ENCODE data around the gene VPS13C.

VPS13C gene

GRCh38 chr15:61888074-61888780 lies 172.0 kb downstream of the VPS13C start:
- H3K4me1 ChIP-seq (ENCODE audit: control insufficient read depth, insufficient read depth, low read length), result no peaks in the 10 kb centered on the region
- peaks cover 11% of the 10 kb centered on the region for H3K9me3 ChIP-seq (ENCODE audit: control insufficient read depth, low read length)
- H3K27me3 ChIP-seq (replicated peaks; ENCODE audit: control insufficient read depth, insufficient read depth, low read length), result no peaks in the 10 kb centered on the region
- no peak overlapping the region for H3K9ac ChIP-seq (ENCODE audit: low read length)
- peaks cover 32% of the 10 kb centered on the region for H3K36me3 ChIP-seq (ENCODE audit: control insufficient read depth, insufficient read depth, low read length, severe bottlenecking)
- peak; percentile 4 for DNase-seq (ENCODE audit: low read depth)
- no peak overlapping the region for H3K4me3 ChIP-seq (ENCODE audit: low read length)

DNA sequence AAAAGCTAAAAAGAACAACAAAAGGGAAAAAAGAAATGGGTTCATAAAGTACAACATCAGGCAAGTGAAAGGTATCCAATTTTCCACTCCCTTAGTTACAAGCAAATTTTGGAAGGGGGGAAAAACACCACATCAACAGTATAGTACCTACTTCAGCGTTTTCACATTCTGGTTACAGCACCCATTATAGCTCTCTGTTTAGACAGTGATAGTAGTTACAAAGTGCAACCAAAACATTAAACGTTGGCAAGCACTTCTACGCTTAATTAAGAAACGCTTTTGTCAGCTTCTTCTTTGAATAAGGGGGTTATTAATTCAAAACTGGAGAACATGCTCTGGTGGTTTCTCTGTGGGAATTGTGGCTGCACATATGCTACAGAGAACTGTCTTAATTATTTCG lies 180.2 kb downstream of the VPS13C start:
- Histone ChIP-seq H3K9ac (ENCODE audit: low read length) (no peak overlapping the region), H3K36me3 (ENCODE audit: control insufficient read depth, insufficient read depth, low read length, severe bottlenecking) (peaks cover 11% of the 10 kb centered on the region), H3K4me3 (ENCODE audit: low read length) (no peak overlapping the region), H3K27me3 (replicated peaks; ENCODE audit: control insufficient read depth, insufficient read depth, low read length) (no peaks in the 10 kb centered on the region), H3K9me3 (ENCODE audit: control insufficient read depth, low read length) (no peaks in the 10 kb centered on the region), H3K4me1 (ENCODE audit: control insufficient read depth, insufficient read depth, low read length) (no peaks in the 10 kb centered on the region)
- DNase-seq (ENCODE audit: low read depth), result no peak

DNA sequence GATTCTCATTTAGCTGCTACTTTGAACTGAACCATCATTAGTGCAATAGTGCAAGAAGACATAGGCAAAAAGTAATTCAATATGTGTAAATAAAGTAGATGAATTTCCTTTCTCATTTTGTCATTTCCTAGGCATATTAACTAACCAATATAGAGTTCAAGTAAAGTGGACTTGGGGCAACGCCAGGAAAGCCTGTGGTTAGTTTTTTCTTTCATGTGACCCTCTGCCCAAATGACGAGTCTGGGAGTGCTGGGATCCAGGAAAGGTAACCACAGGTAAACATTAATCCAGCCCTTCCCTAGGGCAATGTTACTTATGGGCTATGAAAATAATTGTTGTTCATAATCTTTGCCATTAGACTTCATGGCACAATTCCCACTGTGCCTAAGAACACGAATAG lies 181.0 kb downstream of the VPS13C start:
- Histone ChIP-seq H3K4me1 (ENCODE audit: control insufficient read depth, insufficient read depth, low read length) (no peaks in the 10 kb centered on the region), H3K36me3 (ENCODE audit: control insufficient read depth, insufficient read depth, low read length, severe bottlenecking) (peaks cover 13% of the 10 kb centered on the region), H3K27me3 (replicated peaks; ENCODE audit: control insufficient read depth, insufficient read depth, low read length) (no peaks in the 10 kb centered on the region), H3K9me3 (ENCODE audit: control insufficient read depth, low read length) (no peaks in the 10 kb centered on the region), H3K9ac (ENCODE audit: low read length) (no peak overlapping the region), H3K4me3 (ENCODE audit: low read length) (no peak overlapping the region)
- DNase-seq (ENCODE audit: low read depth), result no peak

GRCh38 chr15:61871926-61872522 lies 188.2 kb downstream of the VPS13C start:
- H3K36me3 ChIP-seq (ENCODE audit: control insufficient read depth, insufficient read depth, low read length, severe bottlenecking), result peaks cover 48% of the 10 kb centered on the region
- no peak overlapping the region for H3K9ac ChIP-seq (ENCODE audit: low read length)
- DNase-seq (ENCODE audit: low read depth), result peak; percentile 62
- H3K4me3 ChIP-seq (ENCODE audit: low read length), result no peak overlapping the region
- no peaks in the 10 kb centered on the region for H3K4me1 ChIP-seq (ENCODE audit: control insufficient read depth, insufficient read depth, low read length)
- no peaks in the 10 kb centered on the region for H3K9me3 ChIP-seq (ENCODE audit: control insufficient read depth, low read length)
- H3K27me3 ChIP-seq (replicated peaks; ENCODE audit: control insufficient read depth, insufficient read depth, low read length), result no peaks in the 10 kb centered on the region

GRCh38 chr15:61869656-61870055 lies 190.6 kb downstream of the VPS13C start:
- H3K4me1 ChIP-seq (ENCODE audit: control insufficient read depth, insufficient read depth, low read length), result no peaks in the 10 kb centered on the region
- peaks cover 48% of the 10 kb centered on the region for H3K36me3 ChIP-seq (ENCODE audit: control insufficient read depth, insufficient read depth, low read length, severe bottlenecking)
- DNase-seq (ENCODE audit: low read depth), result no peak
- no peaks in the 10 kb centered on the region for H3K9me3 ChIP-seq (ENCODE audit: control insufficient read depth, low read length)
- H3K4me3 ChIP-seq (ENCODE audit: low read length), result no peak overlapping the region
- H3K27me3 ChIP-seq (replicated peaks; ENCODE audit: control insufficient read depth, insufficient read depth, low read length), result no peaks in the 10 kb centered on the region
- no peak overlapping the region for H3K9ac ChIP-seq (ENCODE audit: low read length)

- Histone ChIP-seq H3K4me1 (ENCODE audit: control insufficient read depth, insufficient read depth, low read length) (no peaks in the 10 kb centered on the region), H3K9ac (ENCODE audit: low read length) (no peak overlapping the region), H3K4me3 (ENCODE audit: low read length) (no peak overlapping the region), H3K27me3 (replicated peaks; ENCODE audit: control insufficient read depth, insufficient read depth, low read length) (no peaks in the 10 kb centered on the region), H3K36me3 (ENCODE audit: control insufficient read depth, insufficient read depth, low read length, severe bottlenecking) (peaks cover 15% of the 10 kb centered on the region), H3K9me3 (ENCODE audit: control insufficient read depth, low read length) (no peaks in the 10 kb centered on the region)
- no peak for DNase-seq (ENCODE audit: low read depth)
Measured at GRCh38 chr15:61861962-61862361, 198.3 kb downstream of the VPS13C start.

DNA sequence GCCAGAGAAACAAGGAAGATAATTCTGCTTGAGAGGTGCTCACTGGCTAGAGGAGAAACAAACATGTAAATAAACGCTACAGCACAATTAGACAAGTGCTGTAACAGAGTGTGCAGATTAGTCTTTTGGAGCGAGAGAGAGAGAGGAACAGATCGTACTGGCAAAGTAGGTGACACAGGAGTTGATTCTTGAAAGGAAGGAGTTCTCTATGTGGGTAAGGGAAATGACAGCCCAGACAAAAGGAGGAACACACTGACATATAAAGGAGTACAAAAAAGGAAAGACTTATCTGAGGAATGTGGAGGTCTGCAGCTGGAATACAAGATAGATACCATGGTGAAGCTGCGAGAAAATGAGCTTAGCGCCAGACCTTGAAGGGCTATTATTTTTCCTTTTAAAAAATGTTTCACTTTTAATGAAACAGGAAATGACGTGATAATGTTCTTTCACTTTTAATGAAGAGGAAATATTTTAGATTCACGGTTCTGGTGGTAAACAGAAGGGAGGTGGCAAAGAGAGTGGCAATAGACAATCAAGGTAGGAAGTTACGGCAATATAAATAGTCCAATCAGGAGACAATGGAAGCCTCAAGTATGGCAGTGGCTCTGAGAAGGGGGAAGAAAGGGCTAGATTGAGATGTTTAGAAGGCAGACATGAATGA lies 202.9 kb downstream of the VPS13C start:
- H3K4me3 ChIP-seq (ENCODE audit: low read length), result no peak overlapping the region
- H3K36me3 ChIP-seq (ENCODE audit: control insufficient read depth, insufficient read depth, low read length, severe bottlenecking), result peaks cover 19% of the 10 kb centered on the region

GRCh38 chr15:61856295-61856694 lies 204.0 kb downstream of the VPS13C start:
- no peak overlapping the region for H3K9ac ChIP-seq (ENCODE audit: low read length)
- no peaks in the 10 kb centered on the region for H3K27me3 ChIP-seq (replicated peaks; ENCODE audit: control insufficient read depth, insufficient read depth, low read length)
- no peak for DNase-seq (ENCODE audit: low read depth)
- H3K9me3 ChIP-seq (ENCODE audit: control insufficient read depth, low read length), result no peaks in the 10 kb centered on the region
- peaks cover 5% of the 10 kb centered on the region for H3K4me1 ChIP-seq (ENCODE audit: control insufficient read depth, insufficient read depth, low read length)
- peaks cover 19% of the 10 kb centered on the region for H3K36me3 ChIP-seq (ENCODE audit: control insufficient read depth, insufficient read depth, low read length, severe bottlenecking)
- no peak overlapping the region for H3K4me3 ChIP-seq (ENCODE audit: low read length)

More for the DNA sequence above, 202.9 kb downstream of the VPS13C start:
- Histone ChIP-seq H3K9ac (ENCODE audit: low read length) (no peak overlapping the region), H3K9me3 (ENCODE audit: control insufficient read depth, low read length) (no peaks in the 10 kb centered on the region), H3K4me1 (ENCODE audit: control insufficient read depth, insufficient read depth, low read length) (no peaks in the 10 kb centered on the region), H3K27me3 (replicated peaks; ENCODE audit: control insufficient read depth, insufficient read depth, low read length) (no peaks in the 10 kb centered on the region)
- no peak for DNase-seq (ENCODE audit: low read depth)

DNA sequence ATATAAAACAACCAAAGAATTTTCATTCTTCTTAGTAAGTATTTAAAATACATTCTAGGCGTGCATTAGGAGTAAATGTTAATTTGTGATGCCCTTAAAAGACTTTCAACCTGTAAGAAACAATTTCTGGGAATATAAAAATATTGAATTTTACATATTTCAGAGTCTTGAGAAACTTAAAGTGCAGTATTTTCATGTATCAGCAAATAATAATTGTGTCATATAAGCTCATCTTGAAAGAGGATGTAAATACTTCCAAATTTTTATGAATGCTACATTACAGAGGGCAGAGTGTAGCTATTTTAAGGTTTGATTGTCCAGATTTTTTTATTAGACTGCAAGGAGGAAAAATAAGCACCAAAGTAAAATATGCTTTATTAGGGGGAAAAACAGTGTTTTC lies 207.1 kb downstream of the VPS13C start:
- Histone ChIP-seq H3K9ac (ENCODE audit: low read length) (no peak overlapping the region), H3K4me3 (ENCODE audit: low read length) (no peak overlapping the region), H3K4me1 (ENCODE audit: control insufficient read depth, insufficient read depth, low read length) (peaks cover 8% of the 10 kb centered on the region), H3K36me3 (ENCODE audit: control insufficient read depth, insufficient read depth, low read length, severe bottlenecking) (peaks cover 15% of the 10 kb centered on the region), H3K9me3 (ENCODE audit: control insufficient read depth, low read length) (peaks cover 5% of the 10 kb centered on the region), H3K27me3 (replicated peaks; ENCODE audit: control insufficient read depth, insufficient read depth, low read length) (no peaks in the 10 kb centered on the region)
- no peak for DNase-seq (ENCODE audit: low read depth)

GRCh38 chr15:61851955-61852354 lies 208.3 kb downstream of the VPS13C start:
- no peak for DNase-seq (ENCODE audit: low read depth)
- Histone ChIP-seq H3K9me3 (ENCODE audit: control insufficient read depth, low read length) (peaks cover 5% of the 10 kb centered on the region), H3K4me3 (ENCODE audit: low read length) (no peak overlapping the region), H3K4me1 (ENCODE audit: control insufficient read depth, insufficient read depth, low read length) (peaks cover 8% of the 10 kb centered on the region), H3K27me3 (replicated peaks; ENCODE audit: control insufficient read depth, insufficient read depth, low read length) (no peaks in the 10 kb centered on the region), H3K9ac (ENCODE audit: low read length) (no peak overlapping the region), H3K36me3 (ENCODE audit: control insufficient read depth, insufficient read depth, low read length, severe bottlenecking) (peaks cover 15% of the 10 kb centered on the region)

GRCh38 chr15:61849447-61849846 lies 210.8 kb downstream of the VPS13C start:
- no peak for DNase-seq (ENCODE audit: low read depth)
- peaks cover 15% of the 10 kb centered on the region for H3K4me1 ChIP-seq (ENCODE audit: control insufficient read depth, insufficient read depth, low read length)
- H3K27me3 ChIP-seq (replicated peaks; ENCODE audit: control insufficient read depth, insufficient read depth, low read length), result no peaks in the 10 kb centered on the region
- peaks cover 5% of the 10 kb centered on the region for H3K36me3 ChIP-seq (ENCODE audit: control insufficient read depth, insufficient read depth, low read length, severe bottlenecking)
- H3K9me3 ChIP-seq (ENCODE audit: control insufficient read depth, low read length), result peaks cover 5% of the 10 kb centered on the region
- no peak overlapping the region for H3K4me3 ChIP-seq (ENCODE audit: low read length)
- H3K9ac ChIP-seq (ENCODE audit: low read length), result no peak overlapping the region

All from adipocyte (in vitro differentiated cells).